IPS-15b (cell line): ENCODE results near the gene CCNY.
"Not testable (repeated sequence)": the region's sequence is repeated elsewhere in the genome, so short reads cannot be mapped to it uniquely, and the experiment has no call there.

Experiments
- H3K27me3 ChIP-seq: one replicate; pipeline ENCODE4 v1.6.1; 2013; ENCODE audit warnings: low read length; ENCODE audit not compliant: control insufficient read depth, insufficient read depth
- H3K36me3 ChIP-seq: one replicate; pipeline ENCODE4 v1.6.1; 2013; ENCODE audit warnings: low read length; ENCODE audit not compliant: control insufficient read depth, insufficient read depth
- H3K4me1 ChIP-seq: one replicate; pipeline ENCODE4 v1.6.1; 2013; ENCODE audit warnings: mild to moderate bottlenecking, low read length; ENCODE audit not compliant: control insufficient read depth, insufficient read depth
- H3K4me3 ChIP-seq: one replicate; pipeline ENCODE4 v1.5.1; 2013; ENCODE audit warnings: low read depth, low read length
- H3K9ac ChIP-seq: one replicate; pipeline ENCODE4 v1.6.1; 2013; ENCODE audit warnings: low read depth, mild to moderate bottlenecking, low read length
- H3K9me3 ChIP-seq: one replicate; pipeline ENCODE4 v1.6.1; 2013; ENCODE audit warnings: mild to moderate bottlenecking, low read length; ENCODE audit not compliant: control insufficient read depth, insufficient read depth

Gene CCNY

GRCh38 chr10:35391954-35392262 is 55.6 kb downstream of the CCNY start:
- H3K27me3 ChIP-seq: no peaks in the 10 kb centered on the region
- H3K9ac ChIP-seq: no peak overlapping the region
- no peaks in the 10 kb centered on the region for H3K36me3 ChIP-seq
- H3K4me3 ChIP-seq: no peak overlapping the region
- H3K4me1 ChIP-seq: peaks cover 29% of the 10 kb centered on the region
- peaks cover 3% of the 10 kb centered on the region for H3K9me3 ChIP-seq

DNA sequence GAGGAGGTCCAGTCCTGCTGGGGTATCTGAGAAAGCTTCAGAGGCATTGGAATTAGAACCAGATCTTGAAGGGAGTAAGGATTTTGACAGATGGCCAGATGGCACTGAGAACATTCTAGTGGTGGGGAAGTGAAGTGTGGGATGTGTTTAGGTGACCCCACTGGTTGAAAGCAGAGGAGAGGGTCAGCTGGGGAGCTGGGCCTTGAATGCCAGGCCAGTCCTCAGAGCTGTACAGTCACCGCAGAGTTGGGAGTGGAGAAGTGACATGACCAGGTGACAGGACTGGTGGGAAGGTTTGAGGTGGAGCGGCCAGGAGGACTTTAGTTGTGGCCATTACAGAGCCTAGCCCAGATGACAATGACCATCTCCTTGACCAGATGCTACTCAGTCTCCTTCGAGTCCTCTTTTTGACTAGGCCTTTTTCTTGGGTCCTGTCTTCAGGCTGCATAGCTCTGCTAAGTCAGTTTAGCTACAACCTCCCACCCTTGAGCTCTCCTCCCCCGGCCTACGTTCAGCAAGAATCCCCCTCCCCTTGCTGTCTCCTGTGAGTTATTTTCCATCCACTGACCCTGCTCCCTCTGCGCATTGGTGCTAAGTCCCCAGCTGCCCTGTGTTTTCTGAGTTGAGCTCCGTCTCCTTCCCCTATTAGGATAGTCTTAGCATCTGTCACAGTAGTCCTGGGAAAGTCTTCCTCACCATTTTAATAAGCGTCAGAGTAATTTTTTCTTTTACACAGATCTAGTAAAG is 56.3 kb downstream of the CCNY start:
- Histone ChIP-seq H3K36me3 (no peaks in the 10 kb centered on the region), H3K4me1 (peaks cover 29% of the 10 kb centered on the region), H3K4me3 (no peak overlapping the region), H3K9ac (no peak overlapping the region), H3K9me3 (peaks cover 3% of the 10 kb centered on the region), H3K27me3 (no peaks in the 10 kb centered on the region)

GRCh38 chr10:35394411-35394851 is 58.1 kb downstream of the CCNY start:
- Histone ChIP-seq H3K36me3 (no peaks in the 10 kb centered on the region), H3K4me3 (no peak overlapping the region), H3K9ac (no peak overlapping the region), H3K4me1 (peaks cover 34% of the 10 kb centered on the region), H3K27me3 (no peaks in the 10 kb centered on the region), H3K9me3 (peaks cover 3% of the 10 kb centered on the region)

- H3K4me1 ChIP-seq: peaks cover 35% of the 10 kb centered on the region
- H3K27me3 ChIP-seq: no peaks in the 10 kb centered on the region
- no peak overlapping the region for H3K4me3 ChIP-seq
- no peak overlapping the region for H3K9ac ChIP-seq
- H3K36me3 ChIP-seq: no peaks in the 10 kb centered on the region
- H3K9me3 ChIP-seq: peaks cover 3% of the 10 kb centered on the region
Observed at GRCh38 chr10:35394934-35395333, 58.6 kb downstream of the CCNY start.

- Histone ChIP-seq H3K27me3 (no peaks in the 10 kb centered on the region), H3K4me1 (peaks cover 38% of the 10 kb centered on the region), H3K9me3 (no peaks in the 10 kb centered on the region), H3K36me3 (no peaks in the 10 kb centered on the region), H3K9ac (peak overlapping the region; percentile 5), H3K4me3 (no peak overlapping the region)
Observed at GRCh38 chr10:35396560-35397434, 60.5 kb downstream of the CCNY start.

GRCh38 chr10:35397953-35398352 is 61.6 kb downstream of the CCNY start:
- H3K4me1 ChIP-seq: peaks cover 34% of the 10 kb centered on the region
- no peaks in the 10 kb centered on the region for H3K9me3 ChIP-seq
- no peaks in the 10 kb centered on the region for H3K27me3 ChIP-seq

DNA sequence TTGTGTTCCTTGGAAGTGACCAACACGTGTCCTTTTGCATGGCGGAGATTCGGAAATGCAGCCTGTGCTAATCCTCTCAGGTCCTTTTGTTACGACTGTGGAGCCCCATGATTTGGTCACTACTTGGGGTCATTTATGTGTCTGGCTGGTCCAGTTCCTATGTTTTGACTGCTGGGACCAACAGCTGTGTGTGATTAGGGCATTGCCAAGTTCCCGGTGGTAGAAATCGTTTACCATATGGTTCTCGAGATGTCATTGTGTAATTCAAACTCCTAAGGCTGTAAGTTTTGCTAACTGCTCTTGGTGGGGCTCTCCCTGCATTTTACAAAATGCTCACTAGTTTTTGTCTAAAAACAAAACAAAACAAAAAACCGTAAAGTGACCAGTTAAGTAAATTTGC is 62.0 kb downstream of the CCNY start:
- no peaks in the 10 kb centered on the region for H3K36me3 ChIP-seq
- H3K27me3 ChIP-seq: no peaks in the 10 kb centered on the region
- no peaks in the 10 kb centered on the region for H3K9me3 ChIP-seq
- peaks cover 30% of the 10 kb centered on the region for H3K4me1 ChIP-seq
- no peak overlapping the region for H3K9ac ChIP-seq
- H3K4me3 ChIP-seq: no peak overlapping the region

More at GRCh38 chr10:35397953-35398352, 61.6 kb downstream of the CCNY start:
- H3K9ac ChIP-seq: no peak overlapping the region
- no peak overlapping the region for H3K4me3 ChIP-seq
- no peaks in the 10 kb centered on the region for H3K36me3 ChIP-seq

DNA sequence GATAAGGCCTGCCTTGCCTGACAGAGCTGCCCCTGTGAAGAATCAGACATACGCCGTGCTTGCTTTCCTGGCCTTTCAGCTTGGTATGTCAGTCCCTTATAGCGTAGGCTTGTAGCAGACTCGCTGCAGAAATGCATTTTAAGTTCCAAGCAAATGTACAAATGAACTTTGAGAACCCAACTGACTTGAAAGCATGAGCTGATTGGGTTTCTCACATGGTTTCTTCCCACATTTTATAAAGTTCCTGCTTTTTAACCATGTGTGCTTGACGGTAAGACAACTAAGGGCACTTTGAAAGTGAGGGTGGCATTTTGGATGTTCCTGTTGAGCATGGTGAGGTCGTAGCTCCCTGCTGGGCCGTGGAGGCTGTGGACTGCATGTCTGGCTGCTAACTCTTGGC is 62.6 kb downstream of the CCNY start:
- Histone ChIP-seq H3K9ac (no peak overlapping the region), H3K27me3 (no peaks in the 10 kb centered on the region), H3K4me3 (no peak overlapping the region), H3K36me3 (no peaks in the 10 kb centered on the region), H3K9me3 (no peaks in the 10 kb centered on the region), H3K4me1 (peaks cover 25% of the 10 kb centered on the region)

DNA sequence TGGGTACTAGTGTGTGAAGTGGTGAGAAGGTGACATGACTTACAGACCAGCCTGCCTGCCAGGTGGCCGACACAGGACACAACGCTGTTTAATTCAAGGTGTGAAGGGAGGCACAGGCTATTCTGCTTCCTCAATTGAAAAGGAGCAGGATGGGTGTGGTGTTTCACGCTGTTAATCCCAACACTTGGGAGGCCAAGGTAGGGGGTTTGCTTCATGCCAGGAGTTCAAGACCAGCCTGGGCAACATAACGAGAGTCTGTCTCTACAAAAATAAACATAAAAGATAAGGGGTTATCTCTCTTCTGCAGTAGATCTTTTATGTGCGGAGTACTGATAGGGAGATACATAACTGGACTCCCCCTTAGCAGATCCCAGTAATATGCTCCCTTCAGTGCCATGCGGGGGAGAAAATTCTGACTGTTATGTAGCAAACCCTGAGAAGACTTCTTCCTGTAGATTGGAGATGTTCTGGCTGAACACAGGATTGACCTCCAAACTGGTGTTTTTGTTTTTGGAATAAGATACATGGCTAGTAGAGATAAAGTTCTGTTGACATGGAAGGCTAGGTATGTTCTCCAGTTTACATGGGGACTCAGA is 63.2 kb downstream of the CCNY start:
- Histone ChIP-seq H3K36me3 (no peaks in the 10 kb centered on the region), H3K4me3 (no peak overlapping the region), H3K9me3 (no peaks in the 10 kb centered on the region), H3K4me1 (peaks cover 20% of the 10 kb centered on the region), H3K9ac (no peak overlapping the region), H3K27me3 (no peaks in the 10 kb centered on the region)

DNA sequence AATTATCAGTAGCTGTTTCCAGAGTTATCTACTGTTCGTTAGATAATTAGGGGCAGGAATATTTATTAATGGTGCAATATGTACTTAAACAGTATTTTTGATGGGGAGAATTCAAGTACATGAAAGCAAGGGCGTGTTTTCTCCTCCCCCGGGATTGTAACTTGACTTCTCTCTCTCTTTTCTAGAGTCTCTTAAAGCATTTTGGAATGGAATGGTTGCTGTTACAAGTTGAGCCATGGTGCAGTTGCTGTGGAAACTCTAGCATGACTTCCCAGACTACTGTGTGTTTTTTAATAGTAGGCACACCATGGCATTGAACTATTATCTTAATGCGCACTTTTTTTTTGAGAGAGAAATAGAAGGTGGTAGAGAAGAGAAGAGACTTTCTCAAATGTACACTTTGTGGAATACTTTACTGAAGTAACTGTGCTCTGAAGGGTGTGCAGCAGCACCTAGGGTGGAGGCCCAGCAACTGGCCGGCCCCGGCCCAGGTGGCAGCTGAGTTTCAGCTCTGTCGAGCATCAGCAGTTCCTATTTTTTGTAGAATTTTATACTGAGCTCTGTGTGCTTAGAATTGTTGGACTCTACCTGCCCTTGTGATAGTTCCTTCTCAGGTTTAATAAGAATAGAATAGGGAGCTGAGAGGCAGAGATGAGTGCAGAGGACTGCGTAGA is 64.4 kb downstream of the CCNY start:
- no peaks in the 10 kb centered on the region for H3K36me3 ChIP-seq
- no peak overlapping the region for H3K4me3 ChIP-seq
- no peak overlapping the region for H3K9ac ChIP-seq
- no peaks in the 10 kb centered on the region for H3K27me3 ChIP-seq
- no peaks in the 10 kb centered on the region for H3K9me3 ChIP-seq
- H3K4me1 ChIP-seq: peaks cover 14% of the 10 kb centered on the region

DNA sequence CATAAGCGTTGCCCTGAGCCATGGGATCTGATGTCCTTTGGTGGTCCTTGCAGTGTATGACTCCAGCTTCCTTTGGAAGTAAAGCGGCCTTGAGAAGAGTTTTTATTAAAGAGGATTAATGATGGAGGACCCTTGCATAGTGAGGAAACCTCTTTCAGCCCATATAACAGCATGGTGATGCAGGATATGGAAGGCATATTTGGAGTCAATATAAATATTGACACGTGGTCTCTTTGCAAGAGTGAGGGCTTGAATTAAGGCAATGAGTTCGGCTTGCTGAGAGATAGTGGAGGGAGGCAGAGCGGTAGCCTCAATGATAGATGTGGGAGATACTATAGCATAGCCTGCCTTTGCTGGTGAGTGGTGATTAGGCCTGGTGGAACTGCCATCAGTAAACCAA is 67.2 kb downstream of the CCNY start:
- not testable (repeated sequence) for H3K4me3 ChIP-seq

More for the DNA sequence above, 67.2 kb downstream of the CCNY start:
- H3K9me3 ChIP-seq, H3K36me3 ChIP-seq, H3K4me1 ChIP-seq, H3K9ac ChIP-seq, H3K27me3 ChIP-seq: not testable (repeated sequence)
